Choroid plexus epithelial cell (primary cell): Measurements from ENCODE around the gene C17orf114.
A peak's percentile ranks its signal among the peaks of the same experiment; 100 is the strongest.

Source experiments
- DNase-seq: peaks from one replicate; pipeline ENCODE4 v3.0.0-alpha.2; 2010; ENCODE audit warnings: low read depth
- H3K4me3 ChIP-seq: 2 replicates; pipeline ENCODE4 v1.5.1; 2011; ENCODE audit warnings: low read depth, mild to moderate bottlenecking, control low read depth, low read length, moderate library complexity
- CTCF ChIP-seq: conservative IDR thresholded peaks from 2 replicates; pipeline ENCODE4 v1.5.1; 2011; ENCODE audit warnings: low read depth, mild to moderate bottlenecking, control low read depth, inconsistent platforms, low read length, moderate library complexity

C17orf114 gene

GRCh38 chr17:4796552-4796920, 5.6 kb downstream of the C17orf114 start:
- peak overlapping the region; percentile 99 for H3K4me3 ChIP-seq
- peak; percentile 60 for DNase-seq
- no peak for TF ChIP-seq CTCF

GRCh38 chr17:4795168-4795567, 7.0 kb downstream of the C17orf114 start:
- no peak for DNase-seq
- no peak overlapping the region for H3K4me3 ChIP-seq
- TF ChIP-seq CTCF, result no peak

- TF ChIP-seq CTCF, result no peak
- DNase-seq, result no peak
- H3K4me3 ChIP-seq, result peak overlapping the region; percentile 66
Observed at GRCh38 chr17:4790705-4791088, 11.4 kb downstream of the C17orf114 start.

GRCh38 chr17:4789951-4790704, 12.0 kb downstream of the C17orf114 start:
- peak overlapping the region; percentile 66 for H3K4me3 ChIP-seq
- TF ChIP-seq CTCF, result peak; percentile 52
- DNase-seq, result peak; percentile 87

- no peak for TF ChIP-seq CTCF
- no peak for DNase-seq
- H3K4me3 ChIP-seq, result peak overlapping the region; percentile 66
Observed at GRCh38 chr17:4789701-4789950, 12.5 kb downstream of the C17orf114 start.

- no peak for TF ChIP-seq CTCF
- no peak for DNase-seq
- peak within 1 kb of the TSS; percentile 66 for H3K4me3 ChIP-seq
Observed at GRCh38 chr17:4788807-4789700, 13.1 kb downstream of the C17orf114 start, which contains the start of gene GLTPD2. Gene GLTPD2, plus strand, starts transcription at chr17:4788964. Its CDS starts 48 bp downstream, at chr17:4789012.
